PC-3 (cell line): ENCODE measurements around the gene GRIA1.

Source experiments
- EZH2 ChIP-seq: fragments of 300-600 bp; sonication (generic); IDR thresholded peaks from one replicate; pipeline ENCODE4 v1.6.1; 2017; ENCODE audit warnings: antibody characterized with exemption, mild to moderate bottlenecking, low read length; ENCODE audit not compliant: unreplicated experiment
- TF ChIP-seq, protein P1 (sequence below): fragments of 300-600 bp; sonication (generic); conservative IDR thresholded peaks from 2 replicates; pipeline ENCODE4 v1.5.1; 2017; ENCODE audit warnings: antibody characterized with exemption, low read depth, mild to moderate bottlenecking, low read length

- TF ChIP-seq, protein P1, sequence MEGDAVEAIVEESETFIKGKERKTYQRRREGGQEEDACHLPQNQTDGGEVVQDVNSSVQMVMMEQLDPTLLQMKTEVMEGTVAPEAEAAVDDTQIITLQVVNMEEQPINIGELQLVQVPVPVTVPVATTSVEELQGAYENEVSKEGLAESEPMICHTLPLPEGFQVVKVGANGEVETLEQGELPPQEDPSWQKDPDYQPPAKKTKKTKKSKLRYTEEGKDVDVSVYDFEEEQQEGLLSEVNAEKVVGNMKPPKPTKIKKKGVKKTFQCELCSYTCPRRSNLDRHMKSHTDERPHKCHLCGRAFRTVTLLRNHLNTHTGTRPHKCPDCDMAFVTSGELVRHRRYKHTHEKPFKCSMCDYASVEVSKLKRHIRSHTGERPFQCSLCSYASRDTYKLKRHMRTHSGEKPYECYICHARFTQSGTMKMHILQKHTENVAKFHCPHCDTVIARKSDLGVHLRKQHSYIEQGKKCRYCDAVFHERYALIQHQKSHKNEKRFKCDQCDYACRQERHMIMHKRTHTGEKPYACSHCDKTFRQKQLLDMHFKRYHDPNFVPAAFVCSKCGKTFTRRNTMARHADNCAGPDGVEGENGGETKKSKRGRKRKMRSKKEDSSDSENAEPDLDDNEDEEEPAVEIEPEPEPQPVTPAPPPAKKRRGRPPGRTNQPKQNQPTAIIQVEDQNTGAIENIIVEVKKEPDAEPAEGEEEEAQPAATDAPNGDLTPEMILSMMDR, result no peak
- no peak for TF ChIP-seq EZH2
Measured at GRCh38 chr5:153676821-153677220, 186.4 kb downstream of the GRIA1 start.
